Measurements from ENCODE around the gene COX7A2L. TPM values are rescaled to one million over a fixed set of nuclear protein-coding genes. Genes with fewer than 3 reads are reported as not detected.
"Not testable (repeated sequence)": the region's sequence is repeated elsewhere in the genome, so short reads cannot be mapped to it uniquely, and the experiment has no call there.

The COX7A2L gene
- polyA plus RNA-seq, 4 donors: 144 to 337 (median 173) TPM

DNA sequence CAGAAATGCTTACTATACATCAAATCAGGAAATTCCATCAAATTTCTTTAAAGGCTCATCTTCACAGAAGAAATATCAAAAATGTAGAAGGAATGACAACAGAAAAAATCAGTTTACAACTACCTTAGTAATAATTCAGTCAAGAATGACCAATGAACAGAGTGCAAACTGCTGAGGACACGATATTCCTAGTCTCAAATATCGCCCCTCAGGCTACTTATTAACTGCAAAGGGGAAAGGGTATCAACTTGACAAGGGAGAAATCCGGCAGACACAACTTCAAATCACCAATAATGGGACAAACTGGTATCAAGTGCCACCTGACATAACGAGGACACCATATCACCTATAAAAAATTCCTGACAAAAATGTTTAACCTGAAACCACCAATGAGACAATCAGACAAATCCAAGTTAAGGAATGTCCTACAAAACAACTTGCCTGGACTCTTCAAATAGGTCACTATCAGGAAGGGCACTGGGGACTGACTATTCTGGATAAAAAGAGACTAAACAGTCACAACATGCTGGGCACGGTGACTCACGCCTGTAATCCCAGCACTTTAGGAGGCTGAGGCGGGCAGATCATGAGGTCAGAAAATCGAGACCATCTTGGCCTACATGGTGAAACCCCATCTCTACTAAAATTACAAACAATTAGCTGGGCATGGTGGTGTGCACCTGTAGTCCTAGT, 12.8 kb downstream of the COX7A2L start:
- H3K4me3 ChIP-seq (ENCODE audit: low read depth in 1 of 3, low read length in 3 of 3): no peak overlapping the region
- peaks cover 0 to 12% (median 0%) of the 10 kb centered on the region in 3 donors for H3K4me1 ChIP-seq (ENCODE audit: control insufficient read depth in 3 of 3, insufficient read depth in 2 of 3, low read depth in 1 of 3, low read length in 2 of 3)
- 91 to 95% (median 95%) methylated on average over 8 of the region's 8 CpGs for WGBS, 3 donors
- FAIRE-seq: no peak
- H3K9me3 ChIP-seq (ENCODE audit: control insufficient read depth in 2 of 2, insufficient read depth in 1 of 2, low read depth in 1 of 2, low read length in 1 of 2): no peaks in the 10 kb centered on the region
- no peaks in the 10 kb centered on the region for H3K27me3 ChIP-seq (ENCODE audit: control insufficient read depth in 3 of 3, insufficient read depth in 3 of 3, low read length in 3 of 3)
- peak overlapping the region in 1 of 3 donors; percentile 46 for H3K27ac ChIP-seq (ENCODE audit: low read depth in 1 of 3, low read length in 2 of 3)
- H3K36me3 ChIP-seq (ENCODE audit: control insufficient read depth in 3 of 3, insufficient read depth in 2 of 3, low read depth in 1 of 3, low read length in 3 of 3): peaks cover 6 to 50% (median 10%) of the 10 kb centered on the region in 3 donors
- DNase-seq: no peak

DNA sequence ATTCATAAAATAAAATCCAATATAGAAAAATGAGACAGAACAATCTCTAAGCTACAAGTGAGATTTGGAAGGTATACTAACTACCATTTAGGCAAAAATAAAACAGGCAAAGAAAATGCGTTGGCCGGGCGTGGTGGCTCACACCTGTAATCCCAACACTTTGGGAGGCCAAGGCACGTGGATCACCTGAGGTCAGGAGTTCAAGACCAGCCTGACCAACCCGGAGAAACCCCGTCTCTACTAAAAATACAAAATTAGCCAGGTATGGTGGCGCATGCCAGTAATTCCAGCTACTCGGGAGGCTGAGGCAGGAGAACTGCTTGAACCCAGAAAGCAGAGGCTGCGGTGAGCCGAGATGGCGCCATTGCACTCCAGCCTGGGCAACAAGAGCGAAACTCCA, 13.5 kb downstream of the COX7A2L start:
- Histone ChIP-seq H3K4me1 (ENCODE audit: control insufficient read depth in 3 of 3, insufficient read depth in 2 of 3, low read depth in 1 of 3, low read length in 2 of 3) (peaks cover 3 to 19% (median 4%) of the 10 kb centered on the region in 3 donors), H3K27ac (ENCODE audit: low read depth in 1 of 3, low read length in 2 of 3) (peak overlapping the region in 1 of 3 donors; percentile 46), H3K36me3 (ENCODE audit: control insufficient read depth in 3 of 3, insufficient read depth in 2 of 3, low read depth in 1 of 3, low read length in 3 of 3) (peaks cover 6 to 53% (median 10%) of the 10 kb centered on the region in 3 donors)
- WGBS, 3 donors: 96 to 97% (median 97%) methylated on average over 12 of the region's 12 CpGs
- not testable (repeated sequence) for H3K9me3 ChIP-seq (ENCODE audit: control insufficient read depth in 2 of 2, insufficient read depth in 1 of 2, low read depth in 1 of 2, low read length in 1 of 2); H3K27me3 ChIP-seq (ENCODE audit: control insufficient read depth in 3 of 3, insufficient read depth in 3 of 3, low read length in 3 of 3); H3K4me3 ChIP-seq (ENCODE audit: low read depth in 1 of 3, low read length in 3 of 3); FAIRE-seq; DNase-seq

DNA sequence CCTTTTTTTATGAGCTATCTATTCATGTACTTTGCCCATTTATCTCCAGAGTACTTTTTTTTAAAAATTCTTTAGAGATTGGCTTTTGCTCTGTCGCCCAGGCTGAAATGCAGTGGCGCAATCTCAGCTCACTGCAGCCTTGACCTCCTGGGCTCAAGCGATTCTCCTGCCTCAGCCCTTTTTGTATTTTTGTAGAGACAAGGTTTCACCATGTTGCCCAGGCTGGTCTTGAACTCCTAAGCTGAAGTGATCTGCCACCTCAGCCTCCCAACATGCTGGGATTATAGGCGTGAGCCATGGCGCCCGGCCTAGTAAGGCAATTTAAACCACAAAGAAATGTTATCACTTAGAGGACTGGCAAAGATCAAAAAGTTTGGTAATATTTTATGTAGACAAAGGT, 14.2 kb downstream of the COX7A2L start:
- H3K4me3 ChIP-seq (ENCODE audit: low read depth in 1 of 3, low read length in 3 of 3); H3K9me3 ChIP-seq (ENCODE audit: control insufficient read depth in 2 of 2, insufficient read depth in 1 of 2, low read depth in 1 of 2, low read length in 1 of 2); H3K27me3 ChIP-seq (ENCODE audit: control insufficient read depth in 3 of 3, insufficient read depth in 3 of 3, low read length in 3 of 3); DNase-seq; FAIRE-seq: not testable (repeated sequence)
- Histone ChIP-seq H3K27ac (ENCODE audit: low read depth in 1 of 3, low read length in 2 of 3) (peak overlapping the region in 1 of 3 donors; percentile 46), H3K36me3 (ENCODE audit: control insufficient read depth in 3 of 3, insufficient read depth in 2 of 3, low read depth in 1 of 3, low read length in 3 of 3) (peaks cover 2 to 54% (median 9%) of the 10 kb centered on the region in 3 donors), H3K4me1 (ENCODE audit: control insufficient read depth in 3 of 3, insufficient read depth in 2 of 3, low read depth in 1 of 3, low read length in 2 of 3) (peaks cover 3 to 26% (median 6%) of the 10 kb centered on the region in 3 donors)
- 93 to 95% (median 94%) methylated on average over 6 of the region's 6 CpGs for WGBS, 3 donors

DNA sequence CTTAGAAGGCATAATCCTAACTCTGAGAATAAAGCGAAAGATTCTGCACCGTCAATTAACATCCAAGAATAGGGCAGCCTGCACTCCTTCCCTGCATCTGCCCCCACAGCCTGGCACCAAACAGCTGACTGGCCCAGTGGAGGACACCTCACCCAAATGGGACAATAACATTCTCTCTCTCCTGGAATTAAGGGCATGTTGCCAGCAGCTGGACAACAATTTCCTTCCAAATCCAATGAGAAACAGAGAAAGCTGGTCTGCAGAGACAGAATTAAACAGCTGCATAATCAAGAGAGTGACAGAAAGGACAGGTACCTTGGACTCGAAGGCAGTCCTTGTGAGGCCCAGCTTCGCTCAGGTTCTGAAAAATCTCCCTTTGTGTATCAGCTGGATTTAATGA, 15.0 kb downstream of the COX7A2L start:
- H3K27me3 ChIP-seq (ENCODE audit: control insufficient read depth in 3 of 3, insufficient read depth in 3 of 3, low read length in 3 of 3): no peaks in the 10 kb centered on the region
- no peaks in the 10 kb centered on the region for H3K9me3 ChIP-seq (ENCODE audit: control insufficient read depth in 2 of 2, insufficient read depth in 1 of 2, low read depth in 1 of 2, low read length in 1 of 2)
- H3K27ac ChIP-seq (ENCODE audit: low read depth in 1 of 3, low read length in 2 of 3): peak overlapping the region in 1 of 3 donors; percentile 35
- H3K4me3 ChIP-seq (ENCODE audit: low read depth in 1 of 3, low read length in 3 of 3): no peak overlapping the region
- peaks cover under 1 to 52% (median 2%) of the 10 kb centered on the region in 3 donors for H3K36me3 ChIP-seq (ENCODE audit: control insufficient read depth in 3 of 3, insufficient read depth in 2 of 3, low read depth in 1 of 3, low read length in 3 of 3)
- H3K4me1 ChIP-seq (ENCODE audit: control insufficient read depth in 3 of 3, insufficient read depth in 2 of 3, low read depth in 1 of 3, low read length in 2 of 3): peaks cover 3 to 27% (median 6%) of the 10 kb centered on the region in 3 donors
- DNase-seq (no peak), FAIRE-seq (no peak)
- WGBS, 3 donors: 94 to 97% (median 94%) methylated on average over 4 of the region's 4 CpGs

- FAIRE-seq: no peak
- peaks cover 3 to 23% (median 6%) of the 10 kb centered on the region in 3 donors for H3K4me1 ChIP-seq (ENCODE audit: control insufficient read depth in 3 of 3, insufficient read depth in 2 of 3, low read depth in 1 of 3, low read length in 2 of 3)
- peaks cover 0 to 79% (median 2%) of the 10 kb centered on the region in 3 donors for H3K36me3 ChIP-seq (ENCODE audit: control insufficient read depth in 3 of 3, insufficient read depth in 2 of 3, low read depth in 1 of 3, low read length in 3 of 3)
- H3K9me3 ChIP-seq (ENCODE audit: control insufficient read depth in 2 of 2, insufficient read depth in 1 of 2, low read depth in 1 of 2, low read length in 1 of 2): peaks cover 0 to 8% of the 10 kb centered on the region in 2 donors
- WGBS, 3 donors: 81 to 88% (median 85%) methylated on average over 9 to 11 of the region's 11 CpGs
- H3K4me3 ChIP-seq (ENCODE audit: low read depth in 1 of 3, low read length in 3 of 3): no peak overlapping the region
- H3K27ac ChIP-seq (ENCODE audit: low read depth in 1 of 3, low read length in 2 of 3): peak overlapping the region in 2 of 3 donors; percentile 22 to 65
- H3K27me3 ChIP-seq (ENCODE audit: control insufficient read depth in 3 of 3, insufficient read depth in 3 of 3, low read length in 3 of 3): no peaks in the 10 kb centered on the region
- no peak for DNase-seq
Observed at GRCh38 chr2:42342795-42343241, 18.2 kb downstream of the COX7A2L start.

DNA sequence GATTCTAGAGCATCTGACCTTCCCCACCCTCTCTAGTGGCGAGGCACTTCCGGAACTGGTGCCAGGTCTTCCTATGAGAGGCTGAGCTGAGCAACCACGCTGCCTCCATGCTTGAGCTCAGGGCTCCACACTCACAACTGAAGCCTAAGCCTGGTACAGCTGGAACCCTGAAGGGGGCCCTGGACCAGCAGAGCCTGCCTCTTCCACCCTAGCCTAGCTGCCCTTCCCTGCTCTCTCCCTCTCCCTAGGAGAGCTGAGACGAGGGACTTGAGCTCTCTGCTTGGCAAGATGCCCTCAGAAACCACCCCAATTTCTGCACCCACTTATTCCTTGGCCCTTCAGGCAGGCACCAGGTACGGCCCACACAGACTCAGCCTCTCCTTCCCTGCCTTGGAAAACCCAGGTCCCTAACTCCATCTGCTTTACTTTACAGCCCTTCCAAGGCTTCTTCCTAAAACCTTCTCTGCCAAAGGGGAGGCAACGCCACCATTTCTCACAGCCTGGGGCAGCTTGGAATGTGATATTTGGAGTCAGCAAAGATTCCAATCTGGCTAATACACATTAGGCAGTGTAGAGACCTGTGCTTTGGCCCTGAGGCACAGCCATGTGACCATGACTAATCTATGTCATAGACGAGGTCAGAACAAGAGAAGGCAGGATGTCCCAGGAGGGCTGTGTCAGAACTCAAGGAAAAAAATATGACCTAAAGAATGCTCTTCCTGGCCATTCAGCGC, 18.8 kb downstream of the COX7A2L start:
- H3K4me1 ChIP-seq (ENCODE audit: control insufficient read depth in 3 of 3, insufficient read depth in 2 of 3, low read depth in 1 of 3, low read length in 2 of 3): peaks cover 3 to 21% (median 6%) of the 10 kb centered on the region in 3 donors
- 75 to 80% (median 76%) methylated on average over 8 of the region's 8 CpGs for WGBS, 3 donors
- H3K4me3 ChIP-seq (ENCODE audit: low read depth in 1 of 3, low read length in 3 of 3): no peak overlapping the region
- H3K27me3 ChIP-seq (ENCODE audit: control insufficient read depth in 3 of 3, insufficient read depth in 3 of 3, low read length in 3 of 3): no peaks in the 10 kb centered on the region
- peaks cover 0 to 80% (median 2%) of the 10 kb centered on the region in 3 donors for H3K36me3 ChIP-seq (ENCODE audit: control insufficient read depth in 3 of 3, insufficient read depth in 2 of 3, low read depth in 1 of 3, low read length in 3 of 3)
- H3K9me3 ChIP-seq (ENCODE audit: control insufficient read depth in 2 of 2, insufficient read depth in 1 of 2, low read depth in 1 of 2, low read length in 1 of 2): peaks cover 0 to 10% of the 10 kb centered on the region in 2 donors
- peak overlapping the region in 2 of 3 donors; percentile 22 to 65 for H3K27ac ChIP-seq (ENCODE audit: low read depth in 1 of 3, low read length in 2 of 3)
- DNase-seq: peak; percentile 53 to 73
- no peak for FAIRE-seq

DNA sequence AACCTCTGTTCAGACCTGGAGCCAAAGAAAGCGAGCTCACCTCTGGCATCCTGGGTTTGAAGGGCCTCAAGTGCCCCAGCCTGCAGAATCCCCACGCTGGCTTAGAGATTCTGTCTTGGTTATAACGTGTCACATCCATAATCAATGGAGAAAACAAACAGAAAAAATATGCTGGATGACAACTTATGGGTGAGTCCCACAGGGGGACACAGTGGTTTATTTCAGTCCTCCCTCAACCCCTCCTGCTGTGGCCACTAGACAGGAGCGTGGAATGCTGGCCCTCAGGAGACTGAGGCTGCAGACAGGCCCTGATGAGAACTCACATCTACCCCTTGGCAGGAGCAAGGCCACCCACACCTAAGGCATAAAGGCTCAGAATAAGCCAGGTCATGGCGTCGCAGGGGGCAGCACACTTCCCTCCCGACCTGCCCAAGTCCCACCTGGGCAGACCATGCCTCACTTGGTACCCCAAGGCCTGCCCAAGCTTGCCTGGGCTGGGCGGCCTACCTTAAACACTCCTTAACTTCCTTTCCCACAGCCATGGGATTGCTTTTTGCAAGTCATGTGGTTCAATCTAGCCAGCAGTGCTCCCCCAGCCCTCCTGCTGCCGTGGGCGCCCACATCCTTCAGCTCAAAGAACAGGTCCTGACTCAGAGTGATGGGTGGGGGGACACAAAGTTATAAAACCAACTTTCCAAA, 19.9 kb downstream of the COX7A2L start:
- Histone ChIP-seq H3K4me3 (ENCODE audit: low read depth in 1 of 3, low read length in 3 of 3) (no peak overlapping the region), H3K9me3 (ENCODE audit: control insufficient read depth in 2 of 2, insufficient read depth in 1 of 2, low read depth in 1 of 2, low read length in 1 of 2) (peaks cover 0 to 10% of the 10 kb centered on the region in 2 donors), H3K36me3 (ENCODE audit: control insufficient read depth in 3 of 3, insufficient read depth in 2 of 3, low read depth in 1 of 3, low read length in 3 of 3) (peaks cover 0 to 82% (median 2%) of the 10 kb centered on the region in 3 donors), H3K27ac (ENCODE audit: low read depth in 1 of 3, low read length in 2 of 3) (no peak overlapping the region), H3K4me1 (ENCODE audit: control insufficient read depth in 3 of 3, insufficient read depth in 2 of 3, low read depth in 1 of 3, low read length in 2 of 3) (peaks cover 3 to 17% (median 6%) of the 10 kb centered on the region in 3 donors), H3K27me3 (ENCODE audit: control insufficient read depth in 3 of 3, insufficient read depth in 3 of 3, low read length in 3 of 3) (no peaks in the 10 kb centered on the region)
- FAIRE-seq: no peak
- DNase-seq: no peak
- 90 to 93% (median 92%) methylated on average over 10 of the region's 10 CpGs for WGBS, 3 donors
